Esophagus muscularis mucosa (tissue), 3 donors: Measurements from ENCODE around the gene SEMA6D.

Source experiments
- CTCF ChIP-seq, 3 experiments: fragments of 200-600 bp in 2 of 3; fragments of 450-650 bp in 1 of 3; sonication (generic) in 2 of 3; IDR thresholded peaks; one replicate each; pipeline ENCODE4 v1.5.1; 2017 to 2019; ENCODE audit warnings: antibody characterized with exemption in 3 of 3, mild to moderate bottlenecking in 2 of 3, moderate library complexity in 1 of 3
- POLR2A ChIP-seq: fragments of 450-650 bp; IDR thresholded peaks from one replicate; pipeline ENCODE4 v1.6.1; 2017; ENCODE audit warnings: antibody characterized with exemption, moderate library complexity, mild to moderate bottlenecking, low read depth

GRCh38 chr15:47788685-47789084, 71.4 kb downstream of the SEMA6D start:
- TF ChIP-seq CTCF (IDR thresholded peaks at IDR 0.05) (no peak), POLR2A (no peak)
